ENCODE measurements around the gene FRMD8. TPM values are rescaled to one million over a fixed set of nuclear protein-coding genes. Genes with fewer than 3 reads are reported as not detected.

FRMD8 gene
- total and polyA plus RNA-seq, 2 of the 8 experiments (the other 6 are each of a cell fraction or from before 2014, with no cell fraction given) = 15.0 to 19.2 TPM

DNA sequence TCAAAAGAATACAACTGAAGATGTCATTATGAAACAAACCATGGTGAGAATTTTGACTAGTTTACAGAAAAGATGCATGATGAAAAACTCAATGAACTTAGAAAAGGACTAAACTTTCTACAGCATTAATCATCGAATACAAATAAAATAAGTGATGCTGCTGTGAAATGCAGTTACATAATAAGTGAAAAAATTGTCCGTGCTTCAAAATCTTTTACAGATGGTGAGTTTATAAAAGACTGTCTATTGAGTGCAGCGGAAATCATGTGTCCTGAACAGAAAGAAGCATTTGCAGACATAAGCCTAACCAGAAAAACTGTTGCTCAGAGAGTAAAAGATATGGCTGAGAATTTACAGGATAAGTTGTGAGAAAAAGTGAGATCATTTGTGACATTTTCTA is 70.0 kb downstream of the FRMD8 start:
- H4K20me1 ChIP-seq (replicated peaks in 1 of 2; ENCODE audit: control insufficient read depth in 1 of 2, insufficient read depth in 2 of 2, low read length in 2 of 2) = peaks cover 0 to 4% of the 10 kb centered on the region in 2 experiments
- no peaks in the 10 kb centered on the region for H3K36me3 ChIP-seq (ENCODE audit: control insufficient read depth in 2 of 4, insufficient read depth in 4 of 4, low read length in 3 of 4)
- no peak overlapping the region for H2AK5ac ChIP-seq (ENCODE audit: low read depth, low read length)
- no peak overlapping the region for H3K18ac ChIP-seq (ENCODE audit: extremely low read depth, low read length)
- ChIA-PET POLR2A (ENCODE audit: partially characterized antibody) (interaction anchor here (0.9 to 26.0 kb wide), 4 partner anchors 12 to 41 kb away, joined by 3 to 1447 read pairs (median 4); partner anchors contain the start of genes MALAT1 and NEAT1), CTCF (ENCODE audit: partially characterized antibody) (interaction anchor here (0.6 to 26.0 kb wide), 5 partner anchors 19 to 121 kb away, joined by 3 to 809 read pairs (median 4); partner anchors contain the start of genes MALAT1 and SLC25A45)
- peaks cover 4% of the 10 kb centered on the region; the same call in 1 of the 2 replicates for H3K23me2 ChIP-seq (ENCODE audit: low read depth, low read length)
- no peak overlapping the region for H4K5ac ChIP-seq (ENCODE audit: insufficient read length, low read depth, low read length)
- no peaks in the 10 kb centered on the region for H3K9me3 ChIP-seq (ENCODE audit: insufficient read depth in 2 of 2, low read depth in 1 of 2, low read length in 1 of 2)
- H2BK120ac ChIP-seq (replicated peaks; ENCODE audit: low read depth, low read length) = no peak overlapping the region
- no peak overlapping the region for H2BK20ac ChIP-seq (ENCODE audit: low read length)
- H2BK15ac ChIP-seq (ENCODE audit: low read length) = no peak overlapping the region
- H3K79me1 ChIP-seq (ENCODE audit: low read depth, low read length) = no peaks in the 10 kb centered on the region
- no peaks in the 10 kb centered on the region for H3K79me2 ChIP-seq (ENCODE audit: control insufficient read depth in 1 of 2, insufficient read depth in 2 of 2, low read length in 2 of 2)
- peaks cover 2 to 11% (median 6%) of the 10 kb centered on the region in 4 experiments; a peak in 6 of 7 replicates for H3K4me1 ChIP-seq (replicated peaks in 1 of 4; ENCODE audit: control insufficient read depth in 3 of 4, insufficient read depth in 4 of 4, low read length in 3 of 4)
- H3K27ac ChIP-seq (ENCODE audit: low read depth, low read length) = no peak overlapping the region
- no peak overlapping the region for H2AFZ ChIP-seq (ENCODE audit: low read length)
- TF ChIP-seq EP300 (IDR thresholded peaks at IDR 0.05; ENCODE audit: borderline replicate concordance in 1 of 2, low read depth in 2 of 2, low read length in 2 of 2) (no peak), POU5F1 (IDR thresholded peaks at IDR 0.05; ENCODE audit: low read depth, low read length) (no peak), RNF2 (IDR thresholded peaks at IDR 0.05; ENCODE audit: borderline replicate concordance, low read depth, low read length, missing control alignments, poor library complexity, severe bottlenecking) (no peak), ASH2L (IDR thresholded peaks at IDR 0.05; ENCODE audit: low read length) (no peak), HDAC6 (IDR thresholded peaks at IDR 0.05; ENCODE audit: low read depth, low read length) (no peak), RBBP5 (IDR thresholded peaks at IDR 0.05; ENCODE audit: borderline replicate concordance, low read depth, low read length) (no peak), RAD21 (IDR thresholded peaks at IDR 0.05 in 1 of 2, conservative IDR thresholded peaks at IDR 0.05 in 1 of 2; ENCODE audit: low read depth in 2 of 2, low read length in 2 of 2) (no peak), FOSL1 (IDR thresholded peaks at IDR 0.05; ENCODE audit: insufficient read depth, low read depth, low read length) (no peak)
- TF ChIP-seq, protein P1, sequence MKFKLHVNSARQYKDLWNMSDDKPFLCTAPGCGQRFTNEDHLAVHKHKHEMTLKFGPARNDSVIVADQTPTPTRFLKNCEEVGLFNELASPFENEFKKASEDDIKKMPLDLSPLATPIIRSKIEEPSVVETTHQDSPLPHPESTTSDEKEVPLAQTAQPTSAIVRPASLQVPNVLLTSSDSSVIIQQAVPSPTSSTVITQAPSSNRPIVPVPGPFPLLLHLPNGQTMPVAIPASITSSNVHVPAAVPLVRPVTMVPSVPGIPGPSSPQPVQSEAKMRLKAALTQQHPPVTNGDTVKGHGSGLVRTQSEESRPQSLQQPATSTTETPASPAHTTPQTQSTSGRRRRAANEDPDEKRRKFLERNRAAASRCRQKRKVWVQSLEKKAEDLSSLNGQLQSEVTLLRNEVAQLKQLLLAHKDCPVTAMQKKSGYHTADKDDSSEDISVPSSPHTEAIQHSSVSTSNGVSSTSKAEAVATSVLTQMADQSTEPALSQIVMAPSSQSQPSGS (IDR thresholded peaks at IDR 0.05; ENCODE audit: low read length) = no peak
- peaks cover 27 to 75% (median 68%) of the 10 kb centered on the region in 4 experiments for H3K27me3 ChIP-seq (replicated peaks in 1 of 4; ENCODE audit: control insufficient read depth in 3 of 4, extremely low read depth in 1 of 4, insufficient read depth in 3 of 4, low read length in 3 of 4)
- 81% methylated on average over 3 of the region's 3 CpGs; no CpG with 5 or more reads in 1 of the 2 experiments for WGBS, 2 experiments (ENCODE audit: extremely low coverage in 1 of 2, insufficient coverage in 1 of 2, insufficient read length in 1 of 2, insufficient replicate concordance in 2 of 2, low coverage in 1 of 2, low lambda C conversion rate in 2 of 2, missing lambda C conversion rate in 1 of 2)
- no peak overlapping the region for H3K14ac ChIP-seq (ENCODE audit: insufficient read length)
- no peak overlapping the region for H3K23ac ChIP-seq (ENCODE audit: insufficient read length)
- H4K91ac ChIP-seq (replicated peaks; ENCODE audit: insufficient read length, low read length) = no peak overlapping the region
- H2BK5ac ChIP-seq (ENCODE audit: low read depth, low read length) = no peak overlapping the region
- no peak overlapping the region for H3K9ac ChIP-seq (replicated peaks in 1 of 4; ENCODE audit: extremely low read depth in 1 of 4, low read depth in 3 of 4, low read length in 3 of 4)
- H3K4ac ChIP-seq (replicated peaks; ENCODE audit: insufficient read length, low read depth, low read length) = no peak overlapping the region
- no peak overlapping the region for H2BK12ac ChIP-seq (ENCODE audit: low read depth, low read length)
- no peak overlapping the region for H3K4me3 ChIP-seq (ENCODE audit: extremely low read depth in 1 of 4, insufficient read depth in 2 of 4, low read depth in 3 of 4, low read length in 4 of 4)
- no peak overlapping the region for H3K56ac ChIP-seq (replicated peaks; ENCODE audit: insufficient read length, low read depth, low read length)
- FAIRE-seq (no peak), DNase-seq (ENCODE audit: low read depth in 1 of 2, low spot score in 2 of 2) (no peak)
- H4K8ac ChIP-seq (ENCODE audit: extremely low read depth, insufficient read depth, low read length) = no peak overlapping the region
- no peak overlapping the region for H3K4me2 ChIP-seq (ENCODE audit: insufficient read depth in 1 of 2, low read depth in 2 of 2, low read length in 2 of 2)

Data from H1 (cell line).